ENCODE measurements around the gene TPMT.

Gene TPMT

DNA sequence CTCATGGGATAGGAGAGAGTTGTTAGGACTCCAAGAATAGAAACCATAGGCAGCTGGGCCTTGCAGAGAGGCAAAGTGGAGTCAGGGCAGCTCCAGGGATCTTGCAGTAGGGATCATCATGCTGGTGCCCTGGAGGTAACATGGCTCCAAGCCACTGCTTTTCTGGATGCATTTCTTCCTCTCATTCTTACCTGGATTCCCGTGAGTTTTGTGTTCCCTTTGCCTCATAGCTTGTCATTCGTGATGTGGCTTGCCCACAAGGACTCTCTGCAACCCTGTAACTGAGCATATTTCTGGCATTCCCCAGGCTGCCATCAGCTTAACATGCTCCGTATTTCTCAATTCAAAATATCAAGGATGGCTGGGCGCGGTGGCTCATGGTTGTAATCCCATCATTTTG, 37.7 kb downstream of the TPMT start:
- DNase-seq (ENCODE audit: low read depth in 1 of 2, low spot score in 1 of 2), result no peak

- peak in 1 of 2 donors; percentile 19 for DNase-seq (ENCODE audit: low read depth in 1 of 2, low spot score in 1 of 2)
Measured at GRCh38 chr6:18115356-18115755, 39.5 kb downstream of the TPMT start.

GRCh38 chr6:18110162-18110561, 44.7 kb downstream of the TPMT start:
- no peak for DNase-seq (ENCODE audit: low read depth in 1 of 2, low spot score in 1 of 2)

DNA sequence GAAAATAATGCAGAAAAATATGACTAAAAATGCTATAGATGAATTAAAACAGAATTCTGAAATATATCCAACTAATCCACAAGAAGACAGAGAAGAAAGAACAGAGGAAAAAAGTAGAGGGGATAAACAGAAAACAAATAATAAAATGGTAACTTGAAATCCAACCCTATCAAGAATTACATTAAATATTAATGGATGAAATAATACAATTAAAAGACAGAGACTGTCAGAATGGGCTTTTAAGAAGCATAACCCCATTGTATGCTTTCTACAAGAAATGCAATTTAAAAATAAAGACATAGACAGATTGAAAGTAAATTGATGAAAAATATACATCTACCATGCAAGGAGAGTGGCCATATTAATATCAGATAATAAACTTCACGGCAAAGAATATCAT, 47.8 kb downstream of the TPMT start:
- DNase-seq (ENCODE audit: low read depth in 1 of 2, low spot score in 1 of 2), result no peak

DNA sequence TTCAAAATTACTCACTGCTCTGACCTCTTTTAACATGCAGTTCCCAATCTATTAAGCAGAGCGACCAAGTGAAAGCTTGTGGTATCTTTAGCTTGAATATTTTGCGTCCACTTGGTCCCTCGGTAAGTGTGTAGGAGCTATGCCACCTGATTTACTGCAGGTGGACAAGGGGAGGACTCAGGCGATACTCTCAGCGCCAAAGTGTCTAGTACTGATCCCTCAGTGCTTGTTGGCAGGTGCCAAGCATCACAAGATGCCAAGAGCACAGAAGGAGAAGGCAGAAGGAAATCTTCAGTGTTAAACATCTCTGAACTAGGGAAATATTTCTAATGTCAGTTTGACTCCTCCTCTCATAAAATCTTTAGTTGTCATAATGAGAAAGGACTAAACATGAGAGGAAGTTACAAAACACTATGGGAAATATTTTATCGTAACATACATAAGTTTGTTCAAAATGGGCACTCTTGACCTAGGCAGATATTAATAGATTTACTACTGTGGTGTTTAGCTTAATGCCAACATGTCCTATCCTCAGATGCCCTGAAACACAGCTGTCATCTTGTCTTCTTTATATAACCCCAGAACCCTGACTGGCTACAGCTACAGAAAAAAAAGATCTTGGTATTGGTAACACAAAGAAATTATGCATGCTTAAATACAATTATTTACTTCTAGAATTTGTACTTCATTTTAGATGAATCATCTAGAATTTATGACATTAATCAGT, 51.9 kb downstream of the TPMT start:
- no peak for DNase-seq (ENCODE audit: low read depth in 1 of 2, low spot score in 1 of 2)

DNA sequence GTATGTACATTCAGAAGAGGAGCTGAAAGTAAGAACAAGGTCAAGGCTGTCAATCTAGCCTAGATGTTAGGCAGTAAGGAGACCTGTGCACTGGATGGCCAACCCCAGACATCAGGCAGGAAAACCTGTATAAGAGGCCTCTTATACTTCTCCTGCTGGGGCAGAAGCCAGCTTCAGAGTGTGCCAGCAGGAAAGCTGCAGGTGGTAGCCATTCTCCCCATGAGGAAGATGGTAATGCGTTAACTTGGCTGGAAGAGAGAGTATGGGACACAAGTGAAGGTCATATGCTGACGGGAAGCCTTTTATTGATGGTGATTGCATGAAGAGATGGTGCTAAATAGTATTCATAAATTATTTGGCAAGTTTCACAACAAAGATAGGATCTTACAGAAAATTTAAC, 53.0 kb downstream of the TPMT start:
- no peak for DNase-seq (ENCODE audit: low read depth in 1 of 2, low spot score in 1 of 2)

DNA sequence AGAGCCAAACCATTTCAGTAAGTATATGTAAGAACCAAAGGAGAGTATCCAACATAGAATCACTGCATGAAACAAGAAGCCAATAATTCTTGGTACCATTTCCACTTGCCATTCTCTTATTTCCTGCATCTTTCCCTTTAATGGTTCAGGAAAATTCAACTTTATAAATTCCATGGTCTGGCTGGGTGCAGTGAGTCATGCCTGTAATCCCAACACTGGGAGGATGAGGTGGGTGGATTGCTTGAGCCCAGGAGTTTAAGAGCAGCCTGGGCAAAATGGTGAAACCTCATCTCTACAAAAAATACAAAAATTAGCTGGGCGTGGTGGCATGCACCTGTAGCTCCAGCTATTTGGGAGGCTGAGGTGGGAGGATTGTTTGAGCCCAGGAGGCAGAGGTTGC, 53.6 kb downstream of the TPMT start:
- no peak for DNase-seq (ENCODE audit: low read depth in 1 of 2, low spot score in 1 of 2)

- DNase-seq (ENCODE audit: low read depth in 1 of 2, low spot score in 1 of 2), result no peak
Measured at GRCh38 chr6:18100296-18100695, 54.6 kb downstream of the TPMT start.

GRCh38 chr6:18099511-18099910, 55.4 kb downstream of the TPMT start:
- DNase-seq (ENCODE audit: low read depth in 1 of 2, low spot score in 1 of 2), result no peak

- no peak for DNase-seq (ENCODE audit: low read depth in 1 of 2, low spot score in 1 of 2)
Measured at GRCh38 chr6:18096423-18096822, 58.5 kb downstream of the TPMT start.

DNA sequence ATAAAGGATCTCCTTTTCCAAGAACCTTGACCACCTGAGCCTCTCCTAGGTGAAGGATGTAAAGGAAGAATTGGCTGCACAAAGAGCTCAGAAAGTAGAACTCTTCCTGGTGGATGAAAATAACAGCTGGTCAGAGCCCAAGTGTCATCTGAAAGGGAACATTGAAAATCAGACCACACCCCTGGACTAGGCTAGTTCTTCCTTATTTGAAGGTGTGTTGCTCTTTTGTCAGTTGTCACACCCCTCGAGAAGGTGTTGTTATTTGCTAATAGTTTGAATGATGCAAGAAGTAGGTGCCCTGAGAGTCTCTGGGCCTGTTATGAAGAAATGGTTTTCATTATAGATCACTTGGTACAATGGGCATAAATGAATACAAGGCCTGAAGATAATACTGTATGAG, 63.5 kb downstream of the TPMT start:
- no peak for DNase-seq (ENCODE audit: low read depth in 1 of 2, low spot score in 1 of 2)

GRCh38 chr6:18090349-18090786, 64.5 kb downstream of the TPMT start:
- DNase-seq (ENCODE audit: low read depth in 1 of 2, low spot score in 1 of 2), result no peak

DNA sequence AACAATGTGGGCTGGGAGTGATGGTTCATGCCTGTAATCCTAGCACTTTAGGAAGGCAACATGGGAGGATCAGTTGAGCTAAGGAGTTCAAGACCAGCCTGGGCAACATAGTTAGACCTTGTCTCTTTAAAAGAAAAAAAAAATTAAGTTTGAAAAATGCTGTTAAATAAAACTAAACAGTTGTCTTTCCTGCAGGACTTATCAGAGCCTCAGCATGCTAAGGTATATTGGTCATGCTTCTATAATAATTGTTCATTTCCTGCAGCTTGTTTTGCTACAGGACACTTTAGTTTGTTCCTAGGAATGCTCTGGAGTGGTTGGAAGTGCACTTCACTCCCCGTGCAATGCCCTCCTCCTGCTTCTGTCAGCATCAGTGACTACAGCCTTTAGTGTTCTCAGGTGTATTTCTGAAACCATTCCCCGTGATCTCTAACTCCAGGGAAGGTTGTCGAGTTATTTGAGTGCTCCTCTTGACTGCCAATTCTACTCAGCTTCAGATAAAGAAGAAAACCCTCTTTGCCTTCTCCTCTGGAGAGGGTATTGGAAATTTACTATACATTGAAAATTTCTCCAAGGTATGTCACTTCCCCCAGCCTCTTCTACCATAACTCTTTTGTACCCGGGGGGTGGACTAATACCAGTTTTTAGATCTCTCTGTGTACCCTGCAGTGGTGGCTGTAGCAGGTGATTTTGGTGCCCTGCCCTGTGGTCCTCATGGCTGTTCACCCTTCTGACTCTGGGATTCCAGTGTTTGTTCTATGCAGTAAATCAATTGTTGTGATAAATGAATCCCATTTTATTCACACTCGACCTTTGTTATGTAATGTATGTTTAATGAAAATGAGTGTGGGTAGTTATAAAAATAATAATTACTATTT, 66.2 kb downstream of the TPMT start:
- DNase-seq (ENCODE audit: low read depth in 1 of 2, low spot score in 1 of 2), result no peak

DNA sequence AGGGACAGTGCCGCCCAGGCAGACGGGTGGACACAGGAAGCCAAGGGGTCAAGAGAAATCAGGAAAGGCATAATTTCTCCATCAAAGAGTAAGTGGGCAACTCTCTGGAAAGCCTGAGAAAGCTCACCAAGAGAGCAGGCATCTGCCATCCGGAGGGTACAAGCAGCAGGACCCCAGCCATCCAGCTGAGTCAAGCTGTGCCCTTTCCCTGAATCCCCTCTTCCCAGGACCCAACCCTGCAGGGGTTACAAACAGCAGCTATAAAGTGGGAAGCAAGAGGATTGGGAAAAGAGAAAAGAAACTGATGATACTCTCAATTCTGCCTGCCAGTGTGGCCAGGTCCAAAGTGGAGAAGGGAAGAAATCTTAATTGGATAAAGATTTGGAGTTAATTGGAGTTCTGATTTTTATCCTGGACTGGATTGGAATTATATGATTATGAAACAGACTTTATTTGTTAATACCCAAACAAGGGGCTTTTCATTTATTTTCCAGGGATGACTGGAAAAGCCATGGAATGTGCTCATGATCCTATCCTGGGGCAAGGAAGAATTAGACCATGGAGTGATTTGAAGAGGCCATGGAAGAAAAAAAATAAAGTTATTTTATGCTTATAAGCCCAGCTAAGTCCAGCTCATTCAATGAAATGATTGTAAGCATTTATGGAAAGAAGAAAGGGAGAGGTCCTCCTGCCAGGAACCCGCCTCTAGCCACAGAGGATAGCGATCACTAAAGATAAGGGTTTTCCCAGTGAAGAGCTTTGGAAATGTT, 67.3 kb downstream of the TPMT start:
- DNase-seq (ENCODE audit: low read depth in 1 of 2, low spot score in 1 of 2), result no peak

DNA sequence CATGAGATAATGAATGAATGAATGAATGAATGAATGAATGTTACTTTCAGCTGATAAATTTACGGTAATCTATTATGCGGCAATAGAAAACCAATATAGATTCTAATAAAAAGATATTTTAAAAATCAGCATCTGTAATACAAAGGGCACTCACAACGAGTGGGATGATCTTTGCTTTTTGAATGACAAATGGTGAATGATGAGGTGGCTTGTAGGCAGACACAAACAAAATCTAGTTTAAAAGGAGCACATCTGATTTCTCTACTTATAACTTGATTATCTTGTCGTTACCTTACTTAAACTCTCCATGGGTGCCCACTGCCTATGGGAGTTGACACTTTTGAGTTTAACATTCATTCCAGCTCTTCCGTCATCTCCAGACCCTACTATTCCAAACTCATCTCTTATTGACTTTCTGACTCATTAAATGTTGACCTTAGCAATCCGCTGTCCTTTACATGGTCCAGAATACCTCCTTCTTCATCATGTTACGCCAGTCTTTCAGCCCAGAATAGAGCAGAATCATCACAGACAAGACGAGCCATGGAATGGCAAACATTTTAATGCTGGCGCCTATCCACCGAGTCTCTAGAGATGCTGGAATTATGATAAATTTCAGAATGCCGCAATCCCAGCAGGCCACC, 73.7 kb downstream of the TPMT start:
- DNase-seq (ENCODE audit: low read depth in 1 of 2, low spot score in 1 of 2), result no peak

DNA sequence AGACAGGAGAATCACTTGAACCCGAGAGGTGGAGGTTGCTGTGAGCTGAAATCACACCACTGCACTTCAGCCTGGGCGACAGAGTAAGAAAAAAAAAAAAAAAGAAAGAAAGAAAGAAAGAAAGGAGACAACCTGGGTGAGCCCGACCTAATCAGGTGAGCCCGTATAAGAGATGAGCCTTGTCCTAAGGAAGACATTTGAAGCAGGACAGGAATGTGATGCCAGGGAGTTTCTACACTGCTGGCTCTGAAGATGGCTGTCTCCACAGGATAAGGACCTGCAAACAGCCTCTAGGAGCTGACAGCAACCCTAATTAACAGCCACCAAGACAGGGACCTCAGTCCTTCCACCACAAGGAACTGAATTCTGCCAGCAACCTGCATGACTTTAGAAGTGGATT, 74.3 kb downstream of the TPMT start:
- no peak for DNase-seq (ENCODE audit: low read depth in 1 of 2, low spot score in 1 of 2)

DNA sequence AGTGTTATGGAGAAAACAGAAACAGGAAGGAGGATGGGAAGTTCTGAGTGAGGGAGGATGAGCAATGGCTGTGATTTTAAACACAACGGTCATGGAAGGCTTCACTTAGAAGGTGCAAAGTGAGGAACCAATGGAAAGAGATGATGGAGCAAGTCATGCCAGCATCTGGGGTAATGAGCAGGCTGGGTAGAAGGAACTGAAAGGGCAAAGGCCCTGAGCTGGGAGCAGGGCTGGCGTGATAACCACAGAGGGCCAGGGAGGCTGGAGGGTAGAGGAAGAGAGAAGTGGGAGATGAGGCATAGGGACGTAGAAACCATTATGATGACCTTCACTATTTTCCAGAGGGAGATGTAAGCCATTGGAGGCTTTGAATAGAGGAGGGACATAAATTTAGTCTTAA, 76.0 kb downstream of the TPMT start:
- no peak for DNase-seq (ENCODE audit: low read depth in 1 of 2, low spot score in 1 of 2)
